ENCODE data around the gene MAGEA8. TPM values are rescaled to one million over a fixed set of nuclear protein-coding genes. Genes with fewer than 3 reads are reported as not detected.

Gene MAGEA8
- total and polyA plus RNA-seq, 2 experiments from 2014 or later, result not detected

DNA sequence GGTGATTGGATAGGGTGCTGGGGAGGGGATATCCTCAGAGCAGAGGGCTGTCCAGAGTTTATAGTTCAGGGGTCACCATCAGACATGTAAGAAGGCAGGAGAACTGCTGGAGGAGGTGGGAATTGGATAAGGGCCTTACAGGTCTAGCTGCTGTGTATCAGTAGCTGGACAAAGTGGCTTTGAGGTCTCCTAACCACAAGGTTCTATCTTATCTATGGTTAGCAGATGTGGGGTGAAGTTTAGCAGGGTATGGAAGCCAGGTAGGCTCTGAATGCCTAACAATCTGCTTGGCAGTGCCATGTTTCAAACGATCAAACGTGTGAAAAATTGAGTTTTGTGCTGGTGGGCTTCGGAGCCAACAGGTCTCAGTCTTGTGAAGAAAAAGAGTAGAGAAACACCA is 32.1 kb upstream of the MAGEA8 start:
- Histone ChIP-seq H3K4me2 (no peak overlapping the region), H3K27me3 (no peaks in the 10 kb centered on the region), H3K27ac (no peak overlapping the region), H3K36me3 (replicated peaks; ENCODE audit: insufficient read depth, low read depth) (no peaks in the 10 kb centered on the region), H4K20me1 (ENCODE audit: insufficient read depth, poor library complexity, severe bottlenecking) (no peaks in the 10 kb centered on the region), H2AFZ (no peak overlapping the region), H3K79me2 (no peaks in the 10 kb centered on the region), H3K9me3 (ENCODE audit: low read depth) (no peaks in the 10 kb centered on the region), H3K4me1 (ENCODE audit: insufficient read depth) (no peaks in the 10 kb centered on the region), H3K4me3 (no peak overlapping the region), H3K9me2 (replicated peaks; ENCODE audit: insufficient read depth) (no peaks in the 10 kb centered on the region)
- WGBS (ENCODE audit: low lambda C conversion rate, missing lambda C conversion rate), result 87% methylated on average over 3 of the region's 3 CpGs
- TF ChIP-seq, protein P1, sequence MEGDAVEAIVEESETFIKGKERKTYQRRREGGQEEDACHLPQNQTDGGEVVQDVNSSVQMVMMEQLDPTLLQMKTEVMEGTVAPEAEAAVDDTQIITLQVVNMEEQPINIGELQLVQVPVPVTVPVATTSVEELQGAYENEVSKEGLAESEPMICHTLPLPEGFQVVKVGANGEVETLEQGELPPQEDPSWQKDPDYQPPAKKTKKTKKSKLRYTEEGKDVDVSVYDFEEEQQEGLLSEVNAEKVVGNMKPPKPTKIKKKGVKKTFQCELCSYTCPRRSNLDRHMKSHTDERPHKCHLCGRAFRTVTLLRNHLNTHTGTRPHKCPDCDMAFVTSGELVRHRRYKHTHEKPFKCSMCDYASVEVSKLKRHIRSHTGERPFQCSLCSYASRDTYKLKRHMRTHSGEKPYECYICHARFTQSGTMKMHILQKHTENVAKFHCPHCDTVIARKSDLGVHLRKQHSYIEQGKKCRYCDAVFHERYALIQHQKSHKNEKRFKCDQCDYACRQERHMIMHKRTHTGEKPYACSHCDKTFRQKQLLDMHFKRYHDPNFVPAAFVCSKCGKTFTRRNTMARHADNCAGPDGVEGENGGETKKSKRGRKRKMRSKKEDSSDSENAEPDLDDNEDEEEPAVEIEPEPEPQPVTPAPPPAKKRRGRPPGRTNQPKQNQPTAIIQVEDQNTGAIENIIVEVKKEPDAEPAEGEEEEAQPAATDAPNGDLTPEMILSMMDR (IDR thresholded peaks at IDR 0.05; ENCODE audit: poor library complexity), result no peak
- no peak for TF ChIP-seq EZH2 (IDR thresholded peaks at IDR 0.05; ENCODE audit: borderline replicate concordance)
- TF ChIP-seq EZH2phosphoT487 (IDR thresholded peaks at IDR 0.05; ENCODE audit: low read depth, severe bottlenecking, unreplicated experiment), result no peak
- no peak for DNase-seq (ENCODE audit: low spot score)

DNA sequence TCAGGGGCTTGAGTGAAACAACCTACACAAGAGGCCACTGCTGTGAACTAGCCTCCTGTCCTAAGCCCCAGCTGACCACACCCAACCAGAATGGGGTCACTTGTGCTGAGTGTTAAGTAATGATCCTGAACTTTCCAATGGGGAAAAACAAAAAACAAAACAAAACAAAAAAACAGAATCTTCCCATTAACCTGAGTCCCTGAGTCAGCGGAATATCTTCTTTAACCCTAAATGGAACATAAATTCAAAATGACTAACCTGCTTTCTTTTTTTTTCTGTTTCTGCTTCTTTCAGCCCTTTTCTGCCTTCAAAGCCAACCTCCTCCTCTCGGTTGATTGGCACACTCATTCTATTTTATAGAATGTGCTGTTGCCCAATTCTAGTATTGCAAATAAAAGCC is 31.2 kb upstream of the MAGEA8 start:
- H3K27me3 ChIP-seq, result no peaks in the 10 kb centered on the region
- no peak overlapping the region for H3K27ac ChIP-seq
- H2AFZ ChIP-seq, result no peak overlapping the region
- H3K79me2 ChIP-seq, result no peaks in the 10 kb centered on the region
- WGBS (ENCODE audit: low lambda C conversion rate, missing lambda C conversion rate), result 83% methylated on average over 2 of the region's 2 CpGs
- no peak overlapping the region for H3K4me3 ChIP-seq
- H4K20me1 ChIP-seq (ENCODE audit: insufficient read depth, poor library complexity, severe bottlenecking), result no peaks in the 10 kb centered on the region
- H3K4me2 ChIP-seq, result no peak overlapping the region
- H3K9me3 ChIP-seq (ENCODE audit: low read depth), result no peaks in the 10 kb centered on the region
- H3K9me2 ChIP-seq (replicated peaks; ENCODE audit: insufficient read depth), result no peaks in the 10 kb centered on the region
- H3K36me3 ChIP-seq (replicated peaks; ENCODE audit: insufficient read depth, low read depth), result no peaks in the 10 kb centered on the region
- H3K4me1 ChIP-seq (ENCODE audit: insufficient read depth), result no peaks in the 10 kb centered on the region
- DNase-seq (ENCODE audit: low spot score), result no peak
- TF ChIP-seq, protein P1 (IDR thresholded peaks at IDR 0.05; ENCODE audit: poor library complexity), result no peak
- TF ChIP-seq EZH2phosphoT487 (IDR thresholded peaks at IDR 0.05; ENCODE audit: low read depth, severe bottlenecking, unreplicated experiment), result no peak
- no peak for TF ChIP-seq EZH2 (IDR thresholded peaks at IDR 0.05; ENCODE audit: borderline replicate concordance)

DNA sequence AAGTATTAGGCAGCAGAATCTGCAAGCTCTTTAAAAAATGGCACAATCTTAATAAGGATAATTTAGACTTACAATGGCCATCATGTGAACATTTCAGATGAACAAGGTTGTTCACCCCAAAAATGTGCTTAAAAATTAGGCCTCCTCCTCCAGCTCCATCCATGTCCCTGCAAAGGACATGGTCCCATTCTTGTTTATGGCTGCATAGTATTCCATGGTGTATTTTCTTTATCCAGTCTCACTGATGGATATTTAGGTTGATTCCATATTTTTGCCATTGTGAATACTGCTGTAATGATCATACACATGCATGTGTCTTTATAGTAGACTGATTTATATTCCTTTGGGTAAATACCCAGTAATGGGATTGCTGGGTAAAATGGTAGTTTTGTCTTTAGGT is 29.1 kb upstream of the MAGEA8 start:
- H3K27me3 ChIP-seq, result no peaks in the 10 kb centered on the region
- TF ChIP-seq EZH2phosphoT487 (IDR thresholded peaks at IDR 0.05; ENCODE audit: low read depth, severe bottlenecking, unreplicated experiment) (no peak), EZH2 (IDR thresholded peaks at IDR 0.05; ENCODE audit: borderline replicate concordance) (no peak)
- TF ChIP-seq, protein P1 (IDR thresholded peaks at IDR 0.05; ENCODE audit: poor library complexity), result no peak
- no peaks in the 10 kb centered on the region for H3K9me2 ChIP-seq (replicated peaks; ENCODE audit: insufficient read depth)
- H3K27ac ChIP-seq, result no peak overlapping the region
- H3K4me2 ChIP-seq, result no peak overlapping the region
- no peaks in the 10 kb centered on the region for H4K20me1 ChIP-seq (ENCODE audit: insufficient read depth, poor library complexity, severe bottlenecking)
- H3K79me2 ChIP-seq, result no peaks in the 10 kb centered on the region
- H3K9me3 ChIP-seq (ENCODE audit: low read depth), result no peaks in the 10 kb centered on the region
- H3K36me3 ChIP-seq (replicated peaks; ENCODE audit: insufficient read depth, low read depth), result no peaks in the 10 kb centered on the region
- H3K4me3 ChIP-seq, result no peak overlapping the region
- no peaks in the 10 kb centered on the region for H3K4me1 ChIP-seq (ENCODE audit: insufficient read depth)
- no peak overlapping the region for H2AFZ ChIP-seq
- no peak for DNase-seq (ENCODE audit: low spot score)

DNA sequence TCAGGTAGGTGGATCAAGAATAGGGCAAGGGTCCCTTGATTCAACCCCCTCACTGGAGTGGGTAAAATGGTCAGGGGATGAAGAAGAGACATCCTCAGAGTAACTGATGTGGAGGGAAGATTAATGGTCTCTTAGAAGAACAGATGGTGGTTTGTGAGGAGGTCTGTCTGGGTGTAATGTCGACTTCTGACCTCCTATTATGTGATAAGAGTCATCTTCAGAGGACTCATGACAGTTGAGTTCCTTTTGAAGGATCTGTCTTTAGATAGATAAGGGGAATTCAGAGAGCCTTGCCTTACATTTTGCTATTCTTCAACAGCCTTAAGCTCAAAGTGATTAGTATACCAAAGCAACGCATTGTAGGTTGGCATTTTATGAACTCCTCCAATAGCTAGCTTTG is 27.1 kb upstream of the MAGEA8 start:
- Histone ChIP-seq H3K36me3 (replicated peaks; ENCODE audit: insufficient read depth, low read depth) (no peaks in the 10 kb centered on the region), H3K9me3 (ENCODE audit: low read depth) (no peaks in the 10 kb centered on the region), H2AFZ (no peak overlapping the region), H3K27me3 (no peaks in the 10 kb centered on the region), H3K4me2 (no peak overlapping the region), H4K20me1 (ENCODE audit: insufficient read depth, poor library complexity, severe bottlenecking) (no peaks in the 10 kb centered on the region), H3K4me1 (ENCODE audit: insufficient read depth) (no peaks in the 10 kb centered on the region), H3K27ac (no peak overlapping the region), H3K4me3 (no peak overlapping the region), H3K79me2 (no peaks in the 10 kb centered on the region), H3K9me2 (replicated peaks; ENCODE audit: insufficient read depth) (no peaks in the 10 kb centered on the region)
- no peak for TF ChIP-seq EZH2 (IDR thresholded peaks at IDR 0.05; ENCODE audit: borderline replicate concordance)
- TF ChIP-seq, protein P1 (IDR thresholded peaks at IDR 0.05; ENCODE audit: poor library complexity), result no peak
- TF ChIP-seq EZH2phosphoT487 (IDR thresholded peaks at IDR 0.05; ENCODE audit: low read depth, severe bottlenecking, unreplicated experiment), result no peak
- no peak for DNase-seq (ENCODE audit: low spot score)
- WGBS (ENCODE audit: low lambda C conversion rate, missing lambda C conversion rate), result 53% methylated on average over 2 of the region's 2 CpGs

Measured in hepatocyte (in vitro differentiated cells).